Uterus (tissue), 2 donors: ENCODE data around the gene ABCC8.

Experiments
- POLR2A ChIP-seq, 2 donors: fragments of 450-650 bp; IDR thresholded peaks; one replicate each; pipeline ENCODE4 v1.6.1; 2016; ENCODE audit warnings: antibody characterized with exemption in 2 of 2, mild to moderate bottlenecking in 1 of 2, moderate library complexity in 1 of 2
- TF ChIP-seq, protein P1 (sequence below), 4 experiments: fragments of 200-600 bp in 2 of 4; fragments of 450-650 bp in 2 of 4; sonication (generic) in 2 of 4; IDR thresholded peaks; one replicate each; pipeline ENCODE4 v1.5.1; 2016 to 2019; ENCODE audit warnings: antibody characterized with exemption in 4 of 4, mild to moderate bottlenecking in 2 of 4, moderate library complexity in 1 of 4

DNA sequence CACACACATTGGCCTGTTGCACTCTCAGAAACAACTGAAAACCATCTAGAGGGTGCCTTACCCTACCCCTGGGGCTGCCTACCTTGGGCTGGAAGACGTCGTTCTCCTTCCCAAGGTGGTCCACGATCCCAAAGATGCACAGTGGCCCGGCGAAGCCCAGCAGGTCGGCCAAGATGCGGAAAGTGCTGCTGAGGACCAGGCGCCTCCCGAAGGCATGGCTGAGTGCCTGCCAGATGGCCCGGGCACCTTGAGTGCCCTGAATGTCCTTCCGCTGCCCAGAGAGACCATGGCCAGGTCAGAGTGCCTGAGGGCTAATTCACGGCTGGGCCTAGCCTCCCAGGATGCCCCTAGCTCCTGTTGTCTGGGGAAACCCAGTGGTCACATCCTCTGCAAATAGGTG, 16.2 kb downstream of the ABCC8 start:
- TF ChIP-seq, protein P1, sequence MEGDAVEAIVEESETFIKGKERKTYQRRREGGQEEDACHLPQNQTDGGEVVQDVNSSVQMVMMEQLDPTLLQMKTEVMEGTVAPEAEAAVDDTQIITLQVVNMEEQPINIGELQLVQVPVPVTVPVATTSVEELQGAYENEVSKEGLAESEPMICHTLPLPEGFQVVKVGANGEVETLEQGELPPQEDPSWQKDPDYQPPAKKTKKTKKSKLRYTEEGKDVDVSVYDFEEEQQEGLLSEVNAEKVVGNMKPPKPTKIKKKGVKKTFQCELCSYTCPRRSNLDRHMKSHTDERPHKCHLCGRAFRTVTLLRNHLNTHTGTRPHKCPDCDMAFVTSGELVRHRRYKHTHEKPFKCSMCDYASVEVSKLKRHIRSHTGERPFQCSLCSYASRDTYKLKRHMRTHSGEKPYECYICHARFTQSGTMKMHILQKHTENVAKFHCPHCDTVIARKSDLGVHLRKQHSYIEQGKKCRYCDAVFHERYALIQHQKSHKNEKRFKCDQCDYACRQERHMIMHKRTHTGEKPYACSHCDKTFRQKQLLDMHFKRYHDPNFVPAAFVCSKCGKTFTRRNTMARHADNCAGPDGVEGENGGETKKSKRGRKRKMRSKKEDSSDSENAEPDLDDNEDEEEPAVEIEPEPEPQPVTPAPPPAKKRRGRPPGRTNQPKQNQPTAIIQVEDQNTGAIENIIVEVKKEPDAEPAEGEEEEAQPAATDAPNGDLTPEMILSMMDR (IDR thresholded peaks at IDR 0.05), result no peak
- TF ChIP-seq POLR2A (IDR thresholded peaks at IDR 0.05), result no peak
